Transverse colon (tissue), 4 donors: ENCODE data around the gene ZNF77. TPM values are rescaled to one million over a fixed set of nuclear protein-coding genes. Genes with fewer than 3 reads are reported as not detected.

Experiments used
- DNase-seq: peaks from one replicate; pipeline ENCODE4 v3.0.0-alpha.2; 2019
- H3K27ac ChIP-seq, 4 donors: fragments of 200-600 bp; sonication (generic); 2 replicates each; pipeline ENCODE4 v1.5.1; 2016 to 2018; ENCODE audit warnings: inconsistent platforms in 4 of 4
- H3K27me3 ChIP-seq: fragments of 200-600 bp; sonication (generic); 2 replicates; pipeline ENCODE4 v1.5.1; 2017; ENCODE audit warnings: inconsistent platforms
- H3K36me3 ChIP-seq, 4 donors: fragments of 200-600 bp; sonication (generic); 2 replicates each; pipeline ENCODE4 v1.5.1; 2017 to 2019; ENCODE audit warnings: inconsistent platforms in 4 of 4
- H3K4me1 ChIP-seq, 4 donors: fragments of 200-600 bp; sonication (generic); 2 replicates each; pipeline ENCODE4 v1.5.1; 2017 to 2020; ENCODE audit warnings: inconsistent platforms in 4 of 4
- H3K4me3 ChIP-seq, 4 donors: fragments of 200-600 bp; sonication (generic); 1 replicate in 1 of 4; 2 replicates in 3 of 4; pipeline versions ENCODE4 v1.5.1 to v1.6.1; 2017 to 2019; ENCODE audit warnings: inconsistent platforms in 4 of 4
- H3K9me3 ChIP-seq, 2 donors: fragments of 200-600 bp; sonication (generic); 2 replicates each; pipeline ENCODE4 v1.5.1; 2017 to 2019; ENCODE audit warnings: inconsistent platforms in 2 of 2
- CTCF ChIP-seq, 5 experiments: fragments of 200-600 bp in 3 of 5; fragments of 450-650 bp in 2 of 5; sonication (generic) in 3 of 5; IDR thresholded peaks; 1 replicate in 2 of 5; 2 replicates in 3 of 5; pipeline ENCODE4 v1.5.1; 2016 to 2017; ENCODE audit warnings: antibody characterized with exemption in 5 of 5, inconsistent platforms in 3 of 5, mild to moderate bottlenecking in 2 of 5, moderate library complexity in 1 of 5
- EP300 ChIP-seq: sonication (generic); formaldehyde crosslinking; IDR thresholded peaks from one replicate; pipeline ENCODE4 v1.6.1; 2017; ENCODE audit warnings: antibody characterized with exemption, low read depth
- POLR2A ChIP-seq: fragments of 450-650 bp; IDR thresholded peaks from one replicate; pipeline ENCODE4 v1.6.1; 2016; ENCODE audit warnings: antibody characterized with exemption, mild to moderate bottlenecking, moderate library complexity
- POLR2AphosphoS5 ChIP-seq, 3 donors: sonication (generic); formaldehyde crosslinking; IDR thresholded peaks; one replicate each; pipeline ENCODE4 v1.6.1; 2016; ENCODE audit warnings: antibody characterized with exemption in 3 of 3
- WGBS, 2 donors: methylation state at CpG; one replicate each; pipeline ENCODE4 v1.1.5; 2018; ENCODE audit warnings: low coverage in 1 of 2; 5-methylcytosine and 5-hydroxymethylcytosine counted together
- in situ Hi-C, 4 donors: fragments of 200-750 bp; cut with MboI; loops; one replicate each; pipeline versions ENCODE4 v1.15.0 to v1.15.1; 2017; ENCODE audit warnings: low sequenced_read_pairs in 3 of 4, low pct_ligation_motif_present in 1 of 4, low pct_unique_long_range_greater_than_20kb in 1 of 4
- intact Hi-C: fragments of 100-400 bp; cut with DNase I; formaldehyde crosslinking; loops from one replicate; pipeline ENCODE4 v1.15.1; 2023; ENCODE audit warnings: low total_unique reads
- total RNA-seq, 4 donors: library from RNA; depleted of rRNA; stranded (reverse); fragments of >200 nt; gene quantifications; one replicate each; pipeline ENCODE4 v1.1.0, GENCODE V29; 2016

Gene ZNF77
- total RNA-seq, 4 donors from 2014 or later, result 4.2 to 9.3 (median 5.1) TPM; not detected in 1

GRCh38 chr19:2888731-2889224 is 56.0 kb downstream of the ZNF77 start:
- peak; percentile 23 for DNase-seq
- in situ Hi-C loops (loop anchor here in 1 of 4 donors (25.0 kb wide), 1 partner anchor 226 kb away; no protein-coding TSS in a partner anchor), intact Hi-C loops (no loop called here)
- no peaks in the 10 kb centered on the region for H3K9me3 ChIP-seq
- peak overlapping the region in 1 of 4 donors; percentile 40 for H3K27ac ChIP-seq
- peak overlapping the region in 2 of 4 donors; percentile 12 to 21 for H3K4me3 ChIP-seq
- TF ChIP-seq POLR2AphosphoS5 (IDR thresholded peaks at IDR 0.05) (no peak), POLR2A (no peak), CTCF (IDR thresholded peaks at IDR 0.05) (no peak), EP300 (no peak)
- 78 to 80% methylated on average over 15 to 37 of the region's 37 CpGs for WGBS, 2 donors
- H3K36me3 ChIP-seq, result no peaks in the 10 kb centered on the region
- no peaks in the 10 kb centered on the region for H3K27me3 ChIP-seq
- H3K4me1 ChIP-seq, result peaks cover 0 to 8% (median 0%) of the 10 kb centered on the region in 4 donors

- no peaks in the 10 kb centered on the region for H3K36me3 ChIP-seq
- H3K4me3 ChIP-seq, result no peak overlapping the region
- no peak overlapping the region for H3K27ac ChIP-seq
- TF ChIP-seq CTCF (IDR thresholded peaks at IDR 0.05) (peak; percentile 55 to 73 (median 68)), EP300 (no peak)
- intact Hi-C loops, result no loop called here
- peaks cover 0 to 8% (median 0%) of the 10 kb centered on the region in 4 donors for H3K4me1 ChIP-seq
- DNase-seq, result no peak
- H3K9me3 ChIP-seq, result no peaks in the 10 kb centered on the region
- in situ Hi-C loops, result loop anchor here in 1 of 4 donors (25.0 kb wide), 1 partner anchor 225 kb away; no protein-coding TSS in a partner anchor
- WGBS, 2 donors, result 15 to 27% methylated on average over 5 to 9 of the region's 9 CpGs
- H3K27me3 ChIP-seq, result no peaks in the 10 kb centered on the region
Measured at GRCh38 chr19:2887391-2887914, 57.3 kb downstream of the ZNF77 start.

- Histone ChIP-seq H3K27me3 (no peaks in the 10 kb centered on the region), H3K9me3 (no peaks in the 10 kb centered on the region), H3K27ac (no peak overlapping the region), H3K4me1 (peaks cover 0 to 8% (median 0%) of the 10 kb centered on the region in 4 donors), H3K36me3 (no peaks in the 10 kb centered on the region), H3K4me3 (no peak overlapping the region)
- intact Hi-C loops (no loop called here), in situ Hi-C loops (loop anchor here in 1 of 4 donors (25.0 kb wide), 1 partner anchor 223 kb away; no protein-coding TSS in a partner anchor)
- 84% methylated on average over 17 of the region's 17 CpGs; no CpG with 5 or more reads in 1 of the 2 donors for whole genome bisulfite sequencing, 2 donors
- no peak for DNase-seq
- TF ChIP-seq POLR2AphosphoS5 (IDR thresholded peaks at IDR 0.05) (no peak), POLR2A (no peak), CTCF (IDR thresholded peaks at IDR 0.05) (no peak), EP300 (no peak)
Measured at GRCh38 chr19:2885736-2886135, 59.0 kb downstream of the ZNF77 start.

- in situ Hi-C loops (loop anchor here in 1 of 4 donors (25.0 kb wide), 1 partner anchor 222 kb away; no protein-coding TSS in a partner anchor), intact Hi-C loops (no loop called here)
- Histone ChIP-seq H3K36me3 (no peaks in the 10 kb centered on the region), H3K27me3 (no peaks in the 10 kb centered on the region), H3K4me1 (peaks cover 0 to 8% (median 0%) of the 10 kb centered on the region in 4 donors), H3K9me3 (peaks cover 0 to 3% of the 10 kb centered on the region in 2 donors), H3K4me3 (no peak overlapping the region), H3K27ac (no peak overlapping the region)
- TF ChIP-seq POLR2A (no peak), POLR2AphosphoS5 (IDR thresholded peaks at IDR 0.05) (no peak), EP300 (no peak), CTCF (IDR thresholded peaks at IDR 0.05) (no peak)
- no peak for DNase-seq
- 83 to 88% methylated on average over 3 to 14 of the region's 14 CpGs for WGBS, 2 donors
Measured at GRCh38 chr19:2883686-2884439, 60.9 kb downstream of the ZNF77 start.
